IPS DF 6.9 (cell line): ENCODE measurements around the gene PLB1.

Experiments used
- DNase-seq: peaks from one replicate; pipeline ENCODE4 v3.0.0-alpha.2; 2013; ENCODE audit warnings: low read depth, low spot score
- H3K27ac ChIP-seq: one replicate; pipeline ENCODE4 v1.5.1; 2013; ENCODE audit warnings: low read length, control low read depth
- H3K27me3 ChIP-seq: 2 replicates; pipeline ENCODE4 v1.6.1; 2013; ENCODE audit warnings: mild to moderate bottlenecking, low read length; ENCODE audit not compliant: control insufficient read depth, insufficient read depth
- H3K36me3 ChIP-seq: 2 replicates; pipeline ENCODE4 v1.6.1; 2013; ENCODE audit warnings: low read length; ENCODE audit not compliant: control insufficient read depth, insufficient read depth
- H3K4me1 ChIP-seq: 2 replicates; pipeline ENCODE4 v1.6.1; 2013; ENCODE audit warnings: low read length; ENCODE audit not compliant: control insufficient read depth, insufficient read depth
- H3K4me3 ChIP-seq: 2 replicates; pipeline ENCODE4 v1.5.1; 2013; ENCODE audit warnings: mild to moderate bottlenecking, low read length
- H3K9me3 ChIP-seq: 2 replicates; pipeline ENCODE4 v1.6.1; 2013; ENCODE audit warnings: low read length, inconsistent platforms; ENCODE audit not compliant: control insufficient read depth, insufficient read depth
- WGBS: extraction: QIAGEN DNeasy Blood & Tissue Kit; methylation state at CpG from one replicate; pipeline ENCODE4 v1.1.7; 2013; ENCODE audit warnings: mixed read lengths, missing lambda C conversion rate; ENCODE audit not compliant: insufficient read length, insufficient coverage; 5-methylcytosine and 5-hydroxymethylcytosine counted together

The PLB1 gene, protein sequence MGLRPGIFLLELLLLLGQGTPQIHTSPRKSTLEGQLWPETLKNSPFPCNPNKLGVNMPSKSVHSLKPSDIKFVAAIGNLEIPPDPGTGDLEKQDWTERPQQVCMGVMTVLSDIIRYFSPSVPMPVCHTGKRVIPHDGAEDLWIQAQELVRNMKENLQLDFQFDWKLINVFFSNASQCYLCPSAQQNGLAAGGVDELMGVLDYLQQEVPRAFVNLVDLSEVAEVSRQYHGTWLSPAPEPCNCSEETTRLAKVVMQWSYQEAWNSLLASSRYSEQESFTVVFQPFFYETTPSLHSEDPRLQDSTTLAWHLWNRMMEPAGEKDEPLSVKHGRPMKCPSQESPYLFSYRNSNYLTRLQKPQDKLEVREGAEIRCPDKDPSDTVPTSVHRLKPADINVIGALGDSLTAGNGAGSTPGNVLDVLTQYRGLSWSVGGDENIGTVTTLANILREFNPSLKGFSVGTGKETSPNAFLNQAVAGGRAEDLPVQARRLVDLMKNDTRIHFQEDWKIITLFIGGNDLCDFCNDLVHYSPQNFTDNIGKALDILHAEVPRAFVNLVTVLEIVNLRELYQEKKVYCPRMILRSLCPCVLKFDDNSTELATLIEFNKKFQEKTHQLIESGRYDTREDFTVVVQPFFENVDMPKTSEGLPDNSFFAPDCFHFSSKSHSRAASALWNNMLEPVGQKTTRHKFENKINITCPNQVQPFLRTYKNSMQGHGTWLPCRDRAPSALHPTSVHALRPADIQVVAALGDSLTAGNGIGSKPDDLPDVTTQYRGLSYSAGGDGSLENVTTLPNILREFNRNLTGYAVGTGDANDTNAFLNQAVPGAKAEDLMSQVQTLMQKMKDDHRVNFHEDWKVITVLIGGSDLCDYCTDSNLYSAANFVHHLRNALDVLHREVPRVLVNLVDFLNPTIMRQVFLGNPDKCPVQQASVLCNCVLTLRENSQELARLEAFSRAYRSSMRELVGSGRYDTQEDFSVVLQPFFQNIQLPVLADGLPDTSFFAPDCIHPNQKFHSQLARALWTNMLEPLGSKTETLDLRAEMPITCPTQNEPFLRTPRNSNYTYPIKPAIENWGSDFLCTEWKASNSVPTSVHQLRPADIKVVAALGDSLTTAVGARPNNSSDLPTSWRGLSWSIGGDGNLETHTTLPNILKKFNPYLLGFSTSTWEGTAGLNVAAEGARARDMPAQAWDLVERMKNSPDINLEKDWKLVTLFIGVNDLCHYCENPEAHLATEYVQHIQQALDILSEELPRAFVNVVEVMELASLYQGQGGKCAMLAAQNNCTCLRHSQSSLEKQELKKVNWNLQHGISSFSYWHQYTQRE (N-terminal part only)

GRCh38 chr2:28495551-28496250, at the start of gene PLB1:
Gene PLB1, plus strand, starts transcription at chr2:28496060. Its CDS starts 55 bp downstream, at chr2:28496115.
- Histone ChIP-seq H3K4me3 (no peak within 1 kb of the TSS), H3K36me3 (no peaks in the 10 kb centered on the region), H3K27me3 (no peaks in the 10 kb centered on the region), H3K9me3 (no peaks in the 10 kb centered on the region), H3K27ac (no peak within 1 kb of the TSS), H3K4me1 (no peaks in the 10 kb centered on the region)
- DNase-seq = no peak
- WGBS = no CpG with 5 or more reads among the region's 14 CpGs

- DNase-seq = no peak
- no peaks in the 10 kb centered on the region for H3K36me3 ChIP-seq
- H3K4me1 ChIP-seq = no peaks in the 10 kb centered on the region
- no peaks in the 10 kb centered on the region for H3K27me3 ChIP-seq
- H3K4me3 ChIP-seq = no peak overlapping the region
- no peak overlapping the region for H3K27ac ChIP-seq
- H3K9me3 ChIP-seq = no peaks in the 10 kb centered on the region
Measured at GRCh38 chr2:28446531-28446930, 49.3 kb upstream of the PLB1 start.

DNA sequence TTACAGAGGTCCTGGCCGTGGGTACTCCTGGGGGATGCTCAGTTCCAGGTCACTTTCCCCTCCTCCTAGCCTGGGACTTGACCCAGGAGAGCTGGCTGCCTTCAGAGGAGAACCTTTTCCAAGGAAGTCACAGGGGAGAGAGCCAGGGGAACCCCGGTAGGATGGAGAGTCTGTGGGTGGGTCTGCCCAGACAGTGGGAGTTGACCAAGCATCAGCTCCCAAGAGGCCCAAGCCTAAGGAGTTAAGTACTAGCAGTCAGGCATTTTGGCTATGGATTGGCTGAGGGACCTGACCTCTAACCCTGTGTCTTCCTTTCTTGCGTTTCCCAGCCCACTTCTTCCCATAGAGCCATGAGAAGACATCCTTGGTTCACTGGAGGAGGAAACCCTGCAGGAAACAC, 48.8 kb upstream of the PLB1 start:
- WGBS = no CpG with 5 or more reads among the region's 3 CpGs
- Histone ChIP-seq H3K36me3 (no peaks in the 10 kb centered on the region), H3K27ac (no peak overlapping the region), H3K27me3 (no peaks in the 10 kb centered on the region), H3K4me1 (no peaks in the 10 kb centered on the region), H3K9me3 (no peaks in the 10 kb centered on the region), H3K4me3 (no peak overlapping the region)
- no peak for DNase-seq

GRCh38 chr2:28447943-28448792, 47.7 kb upstream of the PLB1 start:
- no peak overlapping the region for H3K27ac ChIP-seq
- no peaks in the 10 kb centered on the region for H3K4me1 ChIP-seq
- H3K27me3 ChIP-seq = no peaks in the 10 kb centered on the region
- no CpG with 5 or more reads among the region's 8 CpGs for WGBS
- H3K36me3 ChIP-seq = no peaks in the 10 kb centered on the region
- H3K9me3 ChIP-seq = no peaks in the 10 kb centered on the region
- DNase-seq = no peak
- H3K4me3 ChIP-seq = no peak overlapping the region

DNA sequence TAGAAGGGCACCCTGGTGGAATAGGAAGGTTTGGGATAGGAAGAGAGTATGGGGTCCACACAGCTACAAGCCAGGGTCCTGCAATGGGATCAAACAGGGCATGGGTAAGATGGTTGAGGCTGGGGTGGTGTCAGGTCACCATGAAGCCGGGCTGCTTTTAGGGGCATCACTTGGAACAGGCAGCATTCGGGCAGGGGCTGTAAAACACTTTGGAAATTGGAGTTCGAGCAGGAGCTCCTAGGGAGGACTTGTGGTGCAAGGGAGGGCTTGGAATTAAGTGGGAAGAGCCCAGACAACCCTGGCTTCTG, 47.1 kb upstream of the PLB1 start:
- H3K4me3 ChIP-seq = no peak overlapping the region
- no peaks in the 10 kb centered on the region for H3K27me3 ChIP-seq
- H3K9me3 ChIP-seq = no peaks in the 10 kb centered on the region
- no peaks in the 10 kb centered on the region for H3K36me3 ChIP-seq
- WGBS = no CpG with 5 or more reads among the region's 3 CpGs
- no peak overlapping the region for H3K27ac ChIP-seq
- no peak for DNase-seq
- H3K4me1 ChIP-seq = no peaks in the 10 kb centered on the region

GRCh38 chr2:28449126-28449487, 46.8 kb upstream of the PLB1 start:
- H3K4me1 ChIP-seq = no peaks in the 10 kb centered on the region

DNA sequence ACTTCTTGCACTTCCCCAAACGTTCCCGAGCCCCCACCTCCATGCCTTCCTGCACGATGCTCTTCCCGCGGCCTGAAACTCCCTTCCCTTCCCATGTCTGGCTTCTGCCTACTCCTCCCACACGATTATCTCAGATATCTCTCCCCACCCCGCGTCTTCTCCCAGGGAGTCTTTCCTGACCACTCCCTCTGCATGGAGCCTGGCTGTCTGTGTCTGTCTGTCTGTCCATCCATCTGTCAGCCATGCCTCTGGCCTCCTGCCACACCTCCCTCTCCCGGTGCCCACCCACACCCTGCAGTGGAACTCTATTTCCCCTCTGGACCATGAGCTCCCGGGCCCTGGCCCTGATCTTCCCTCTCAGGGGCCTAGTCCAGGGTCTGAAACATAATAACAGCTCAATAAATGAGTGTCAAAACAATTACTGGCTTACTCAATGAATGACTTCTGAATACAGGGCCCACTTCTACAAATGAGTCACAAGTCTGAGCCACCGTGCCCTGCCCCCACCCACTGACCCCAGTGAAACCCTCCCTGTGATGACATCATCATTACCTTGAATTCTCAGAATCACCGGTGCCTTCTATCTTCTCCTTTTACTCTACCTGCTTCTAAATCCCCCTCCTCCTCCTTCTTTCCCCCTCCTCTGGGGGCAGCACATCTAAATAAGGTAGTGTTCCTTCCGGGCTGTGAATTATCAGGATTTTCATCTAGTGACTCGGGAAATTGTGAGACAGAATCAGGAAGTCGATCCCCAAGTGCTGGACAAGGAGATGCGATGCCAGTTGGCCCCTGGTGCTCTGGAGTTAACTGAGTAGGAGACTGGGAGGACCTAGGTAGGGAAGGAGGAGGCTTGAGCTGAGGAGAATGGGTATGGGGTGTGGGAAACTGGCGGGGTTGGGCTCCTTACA, 46.1 kb upstream of the PLB1 start:
- Histone ChIP-seq H3K9me3 (no peaks in the 10 kb centered on the region), H3K27ac (no peak overlapping the region), H3K27me3 (no peaks in the 10 kb centered on the region), H3K36me3 (no peaks in the 10 kb centered on the region), H3K4me1 (no peaks in the 10 kb centered on the region), H3K4me3 (no peak overlapping the region)
- no peak for DNase-seq
- WGBS = no CpG with 5 or more reads among the region's 17 CpGs

More at GRCh38 chr2:28449126-28449487, 46.8 kb upstream of the PLB1 start:
- no peaks in the 10 kb centered on the region for H3K9me3 ChIP-seq
- no peak overlapping the region for H3K4me3 ChIP-seq
- no CpG with 5 or more reads among the region's 6 CpGs for WGBS
- H3K36me3 ChIP-seq = no peaks in the 10 kb centered on the region
- no peak for DNase-seq
- H3K27me3 ChIP-seq = no peaks in the 10 kb centered on the region
- no peak overlapping the region for H3K27ac ChIP-seq

- DNase-seq = no peak
- H3K4me3 ChIP-seq = no peak overlapping the region
- H3K27ac ChIP-seq = no peak overlapping the region
- H3K36me3 ChIP-seq = no peaks in the 10 kb centered on the region
- no peaks in the 10 kb centered on the region for H3K27me3 ChIP-seq
- no peaks in the 10 kb centered on the region for H3K4me1 ChIP-seq
- no peaks in the 10 kb centered on the region for H3K9me3 ChIP-seq
- no CpG with 5 or more reads among the region's 15 CpGs for whole genome bisulfite sequencing
Measured at GRCh38 chr2:28450901-28451565, 44.8 kb upstream of the PLB1 start.
